PC-3 (cell line): Measurements from ENCODE around the gene PLXNA4. TPM values are rescaled to one million over a fixed set of nuclear protein-coding genes. Genes with fewer than 3 reads are reported as not detected.

Experiments used
- ATAC-seq: fragments of 200-7000 bp; cut with Tn5 transposase; 2 replicates; pipeline ENCODE4 v1.9.1; 2020; ENCODE audit warnings: mild to moderate bottlenecking, moderate library complexity
- BruUV-seq: library from RNA; stranded (reverse); fragments of 400-500 nt; replicated peaks from 2 replicates; lab custom pipeline; 2021; lab: Mats Ljungman, UMichigan
- CTCF ChIA-PET: fragments of 300-600 bp; sonication (Branson Sonifier 250); formaldehyde crosslinking; loops from one replicate; lab custom pipeline; 2022; ENCODE audit warnings: antibody characterized with exemption; lab: Charles Lee
- POLR2A ChIA-PET: fragments of 300-600 bp; sonication (Branson Sonifier 250); formaldehyde crosslinking; loops from one replicate; lab custom pipeline; 2022; ENCODE audit warnings: antibody characterized with exemption; ENCODE audit not compliant: unreplicated experiment; lab: Charles Lee
- DNase-seq: peaks from one replicate; pipeline ENCODE4 v3.0.0-alpha.2; 2015
- H2AFZ ChIP-seq: fragments of 300-600 bp; sonication (generic); 2 replicates; pipeline ENCODE4 v1.6.0; 2016; ENCODE audit warnings: antibody characterized with exemption, low read length
- H3F3A ChIP-seq: fragments of 300-600 bp; sonication (generic); one replicate; pipeline ENCODE4 v1.6.0; 2017; ENCODE audit warnings: antibody characterized with exemption, low read length, control low read depth, mild to moderate bottlenecking; ENCODE audit not compliant: unreplicated experiment
- H3K27ac ChIP-seq: fragments of 300-600 bp; sonication (generic); 2 replicates; pipeline ENCODE4 v1.5.1; 2016; ENCODE audit warnings: mild to moderate bottlenecking, low read length
- H3K27me3 ChIP-seq: fragments of 300-600 bp; sonication (generic); 2 replicates; pipeline ENCODE4 v1.6.1; 2016; ENCODE audit warnings: low read length, mixed read lengths
- H3K36me3 ChIP-seq: fragments of 300-600 bp; sonication (generic); 2 replicates; pipeline ENCODE4 v1.6.1; 2016; ENCODE audit warnings: low read depth, mixed run types, low read length, mixed read lengths
- H3K4me1 ChIP-seq: fragments of 300-600 bp; sonication (generic); 2 replicates; pipeline ENCODE4 v1.5.1; 2016; ENCODE audit warnings: low read length; ENCODE audit not compliant: insufficient read depth
- H3K4me2 ChIP-seq: fragments of 300-600 bp; sonication (generic); 2 replicates; pipeline ENCODE4 v1.6.0; 2016; ENCODE audit warnings: low read length
- H3K4me3 ChIP-seq: fragments of 300-600 bp; sonication (generic); 2 replicates; pipeline ENCODE4 v1.5.1; 2016; ENCODE audit warnings: mild to moderate bottlenecking, low read length, mixed read lengths
- H3K79me2 ChIP-seq: fragments of 300-600 bp; sonication (generic); 2 replicates; pipeline ENCODE4 v1.6.1; 2017; ENCODE audit warnings: low read length, mixed read lengths
- H3K9ac ChIP-seq: fragments of 300-600 bp; sonication (generic); 2 replicates; pipeline ENCODE4 v1.6.0; 2016; ENCODE audit warnings: mild to moderate bottlenecking, low read length
- H3K9me2 ChIP-seq: fragments of 300-600 bp; sonication (generic); replicated peaks from 2 replicates; pipeline ENCODE4 v1.6.1; 2016; ENCODE audit warnings: mixed run types, low read length, mixed read lengths
- H3K9me3 ChIP-seq: fragments of 300-600 bp; sonication (generic); 2 replicates; pipeline ENCODE4 v1.6.1; 2016; ENCODE audit warnings: low read length, mixed read lengths
- H4K20me1 ChIP-seq: fragments of 300-600 bp; sonication (generic); 2 replicates; pipeline ENCODE4 v1.6.1; 2016; ENCODE audit warnings: low read length, mixed read lengths
- CTCF ChIP-seq: fragments of 300-600 bp; sonication (generic); conservative IDR thresholded peaks from 2 replicates; pipeline ENCODE4 v1.5.1; 2017; ENCODE audit warnings: antibody characterized with exemption, low read depth, mild to moderate bottlenecking, low read length
- EZH2 ChIP-seq: fragments of 300-600 bp; sonication (generic); IDR thresholded peaks from one replicate; pipeline ENCODE4 v1.6.1; 2017; ENCODE audit warnings: antibody characterized with exemption, mild to moderate bottlenecking, low read length; ENCODE audit not compliant: unreplicated experiment
- EZH2phosphoT487 ChIP-seq: fragments of 300-600 bp; sonication (generic); IDR thresholded peaks from 2 replicates; pipeline ENCODE4 v1.6.1; 2018; ENCODE audit warnings: mild to moderate bottlenecking, antibody characterized with exemption, low read length, borderline replicate concordance
- intact Hi-C: fragments of 100-400 bp; cut with micrococcal nuclease; formaldehyde crosslinking; loops from 2 replicates; pipeline ENCODE4 v1.9.0; 2023
- total RNA-seq: library from RNA; depleted of rRNA; stranded (reverse); fragments of >200 nt; gene quantifications from 2 replicates; pipeline ENCODE4 v1.2.3, GENCODE V29; 2014

The PLXNA4 gene
- total RNA-seq, 1 experiment from 2014 or later: 1.2 TPM

- no peaks in the 10 kb centered on the region for H3K9me3 ChIP-seq
- H3K4me1 ChIP-seq: no peaks in the 10 kb centered on the region
- H2AFZ ChIP-seq: no peak overlapping the region
- H3K9ac ChIP-seq: no peak overlapping the region
- H4K20me1 ChIP-seq: no peaks in the 10 kb centered on the region
- no peak overlapping the region for H3K4me2 ChIP-seq
- ChIA-PET POLR2A (no interaction called here), CTCF (no interaction called here)
- H3K27ac ChIP-seq: no peak overlapping the region
- BruUV-seq: no TSS peak
- H3K27me3 ChIP-seq: peaks cover 18% of the 10 kb centered on the region
- DNase-seq (no peak), ATAC-seq (no peak)
- no peaks in the 10 kb centered on the region for H3K79me2 ChIP-seq
- no peaks in the 10 kb centered on the region for H3F3A ChIP-seq
- H3K4me3 ChIP-seq: no peak overlapping the region
- TF ChIP-seq EZH2 (no peak), CTCF (no peak), EZH2phosphoT487 (no peak)
- H3K36me3 ChIP-seq: no peaks in the 10 kb centered on the region
- no peaks in the 10 kb centered on the region for H3K9me2 ChIP-seq
- intact Hi-C loops: no loop called here
Observed at GRCh38 chr7:132619967-132620366, 43.7 kb upstream of the PLXNA4 start.

DNA sequence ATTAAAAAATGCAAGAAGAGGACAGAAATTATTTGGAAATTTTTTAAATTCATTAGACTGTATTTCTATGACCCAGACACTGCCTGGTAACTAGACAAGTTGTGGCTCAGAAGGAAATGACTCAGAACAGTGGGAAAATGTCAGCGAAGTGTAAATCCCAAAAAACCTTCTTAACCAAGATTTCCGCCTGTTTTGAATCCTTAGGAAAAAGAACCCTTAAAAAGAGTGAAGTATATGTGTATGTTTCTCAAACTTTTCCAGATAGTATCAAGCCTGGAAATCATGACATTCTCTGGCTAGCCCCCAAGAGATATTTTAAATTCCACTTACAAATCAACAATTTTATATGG is 42.7 kb upstream of the PLXNA4 start:
- ChIA-PET POLR2A (no interaction called here), CTCF (interaction anchor here (0.5 kb wide), 1 partner anchor 592 kb away, joined by 3 read pairs; no protein-coding TSS in a partner anchor)
- Histone ChIP-seq H3K4me1 (no peaks in the 10 kb centered on the region), H3K9me2 (no peaks in the 10 kb centered on the region), H3K27me3 (peaks cover 21% of the 10 kb centered on the region), H3K27ac (no peak overlapping the region), H3K4me2 (0 out of 2 replicates have a peak overlapping the region, but pooled peaks have one; percentile 6), H3K9me3 (no peaks in the 10 kb centered on the region), H3F3A (no peaks in the 10 kb centered on the region), H3K4me3 (no peak overlapping the region), H4K20me1 (no peaks in the 10 kb centered on the region), H3K9ac (no peak overlapping the region), H3K79me2 (no peaks in the 10 kb centered on the region), H2AFZ (no peak overlapping the region), H3K36me3 (no peaks in the 10 kb centered on the region)
- BruUV-seq: no TSS peak
- DNase-seq (peak; percentile 18), ATAC-seq (peak; percentile 61; the same call in 1 of the 2 replicates)
- intact Hi-C loops: no loop called here
- TF ChIP-seq CTCF (no peak), EZH2 (no peak), EZH2phosphoT487 (no peak)

DNA sequence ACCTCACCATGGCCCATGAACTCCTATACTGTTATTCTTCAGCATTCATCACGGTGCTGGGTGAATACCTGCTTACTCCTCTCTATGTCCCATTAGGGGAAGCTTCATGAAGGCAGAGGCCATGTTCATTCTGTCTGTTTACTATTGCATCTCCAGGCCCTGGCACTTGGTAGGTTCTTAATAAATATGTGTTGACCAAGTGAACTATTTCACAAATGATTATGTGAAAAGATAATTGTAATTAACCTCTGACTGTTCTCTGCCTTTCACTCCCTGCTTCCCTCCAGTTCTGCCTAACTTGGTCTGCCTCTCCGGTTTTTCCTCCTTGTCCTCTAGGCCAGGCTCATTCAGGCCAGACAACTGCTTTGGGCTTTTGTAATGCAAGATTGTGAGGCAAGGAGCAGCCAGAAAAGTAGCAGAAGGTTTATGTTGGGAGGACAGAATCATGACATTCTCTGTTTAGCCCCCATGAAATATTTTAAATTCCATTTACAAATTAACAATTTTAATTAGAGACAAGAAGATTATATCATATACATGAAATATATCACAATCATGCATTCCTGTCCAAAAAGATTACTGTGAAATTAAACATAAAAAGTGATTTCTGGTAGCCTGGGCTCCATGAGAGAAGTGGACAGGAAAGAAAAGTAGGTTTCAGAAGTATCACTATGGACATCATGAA is 42.1 kb upstream of the PLXNA4 start:
- no peaks in the 10 kb centered on the region for H4K20me1 ChIP-seq
- no peak overlapping the region for H3K4me3 ChIP-seq
- H3K27ac ChIP-seq: no peak overlapping the region
- no peaks in the 10 kb centered on the region for H3F3A ChIP-seq
- no TSS peak for BruUV-seq
- no peak overlapping the region for H2AFZ ChIP-seq
- peaks cover 22% of the 10 kb centered on the region for H3K27me3 ChIP-seq
- ChIA-PET CTCF (interaction anchor here (0.5 kb wide), 1 partner anchor 593 kb away, joined by 3 read pairs; no protein-coding TSS in a partner anchor), POLR2A (no interaction called here)
- H3K36me3 ChIP-seq: no peaks in the 10 kb centered on the region
- no peaks in the 10 kb centered on the region for H3K9me3 ChIP-seq
- no peak for ATAC-seq
- H3K4me2 ChIP-seq: 0 out of 2 replicates have a peak overlapping the region, but pooled peaks have one; percentile 6
- H3K79me2 ChIP-seq: no peaks in the 10 kb centered on the region
- intact Hi-C loops: no loop called here
- TF ChIP-seq EZH2phosphoT487 (no peak), EZH2 (no peak), CTCF (no peak)
- H3K9me2 ChIP-seq: no peaks in the 10 kb centered on the region
- no peaks in the 10 kb centered on the region for H3K4me1 ChIP-seq
- H3K9ac ChIP-seq: no peak overlapping the region
- DNase-seq: no peak
